ENCODE measurements around the gene LARGE1. TPM values are rescaled to one million over a fixed set of nuclear protein-coding genes. Genes with fewer than 3 reads are reported as not detected.

Gene LARGE1
- total and polyA plus RNA-seq, 4 donors = 25.6 to 45.6 (median 37.6) TPM

DNA sequence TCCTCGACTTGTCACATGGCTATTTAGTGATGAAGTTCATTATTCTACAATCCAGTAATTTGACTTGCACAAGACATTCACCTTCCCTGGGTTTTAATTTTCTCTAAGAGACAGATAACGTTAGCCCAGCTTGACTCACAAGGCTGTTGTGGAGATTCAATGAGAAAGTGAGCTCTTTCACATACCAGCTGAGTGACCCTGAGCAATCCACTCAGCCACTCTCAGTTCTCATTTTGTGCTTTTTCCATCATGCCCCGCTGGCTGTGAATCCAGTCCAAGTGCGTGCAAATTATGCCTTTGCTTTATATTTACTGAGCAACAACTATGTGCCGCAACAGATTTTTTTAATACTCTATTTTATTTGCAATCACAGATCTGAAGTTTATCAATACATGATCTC is 176.5 kb downstream of the LARGE1 start:
- 78% methylated on average over 4 of the region's 5 CpGs for WGBS (ENCODE audit: insufficient coverage)
- no peaks in the 10 kb centered on the region for H3K27me3 ChIP-seq (ENCODE audit: control insufficient read depth, insufficient read depth, low read length)
- DNase-seq (ENCODE audit: low read depth in 4 of 6, low spot score in 6 of 6) = no peak
- H3K9me3 ChIP-seq (ENCODE audit: control insufficient read depth, insufficient read depth, low read length) = no peaks in the 10 kb centered on the region
- H3K4me3 ChIP-seq (ENCODE audit: low read depth, low read length) = no peak overlapping the region
- no peak overlapping the region for H3K27ac ChIP-seq (ENCODE audit: low read depth, low read length)
- peaks cover 10% of the 10 kb centered on the region for H3K4me1 ChIP-seq (ENCODE audit: control insufficient read depth, insufficient read depth, low read length)
- H3K36me3 ChIP-seq (ENCODE audit: control insufficient read depth, insufficient read depth, low read length) = no peaks in the 10 kb centered on the region

DNA sequence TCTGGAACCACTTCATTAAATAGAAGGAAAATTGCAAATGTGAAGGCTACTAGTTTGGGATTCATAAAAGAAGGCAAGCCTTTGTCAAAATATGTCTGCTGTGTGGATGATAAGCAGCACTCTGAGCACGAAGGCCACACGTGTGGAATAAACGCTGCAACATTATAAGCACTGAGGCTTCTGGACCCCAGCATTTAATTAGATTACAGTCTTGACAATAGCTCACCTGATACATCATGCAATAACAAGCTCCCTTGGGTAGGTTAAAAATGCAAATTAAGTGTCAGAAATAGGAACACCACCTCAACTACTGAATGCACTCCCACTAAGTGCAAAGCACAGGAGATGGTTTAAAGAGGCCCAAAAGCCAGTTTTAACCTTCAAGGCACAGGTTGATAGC is 179.3 kb downstream of the LARGE1 start:
- Histone ChIP-seq H3K9me3 (ENCODE audit: control insufficient read depth, insufficient read depth, low read length) (no peaks in the 10 kb centered on the region), H3K27ac (ENCODE audit: low read depth, low read length) (no peak overlapping the region), H3K36me3 (ENCODE audit: control insufficient read depth, insufficient read depth, low read length) (no peaks in the 10 kb centered on the region), H3K4me3 (ENCODE audit: low read depth, low read length) (no peak overlapping the region), H3K4me1 (ENCODE audit: control insufficient read depth, insufficient read depth, low read length) (peaks cover 15% of the 10 kb centered on the region), H3K27me3 (ENCODE audit: control insufficient read depth, insufficient read depth, low read length) (no peaks in the 10 kb centered on the region)
- DNase-seq (ENCODE audit: low read depth in 4 of 6, low spot score in 6 of 6) = peak in 1 of 6 donors; percentile 87
- WGBS (ENCODE audit: insufficient coverage) = no CpG with 5 or more reads among the region's 3 CpGs

GRCh38 chr22:33739516-33739915 is 180.8 kb downstream of the LARGE1 start:
- H3K4me1 ChIP-seq (ENCODE audit: control insufficient read depth, insufficient read depth, low read length) = peaks cover 10% of the 10 kb centered on the region
- no peak overlapping the region for H3K4me3 ChIP-seq (ENCODE audit: low read depth, low read length)
- DNase-seq (ENCODE audit: low read depth in 4 of 6, low spot score in 6 of 6) = peak in 1 of 6 donors; percentile 70
- H3K9me3 ChIP-seq (ENCODE audit: control insufficient read depth, insufficient read depth, low read length) = no peaks in the 10 kb centered on the region
- 65% methylated on average over 4 of the region's 4 CpGs for WGBS (ENCODE audit: insufficient coverage)
- H3K27me3 ChIP-seq (ENCODE audit: control insufficient read depth, insufficient read depth, low read length) = no peaks in the 10 kb centered on the region
- H3K36me3 ChIP-seq (ENCODE audit: control insufficient read depth, insufficient read depth, low read length) = no peaks in the 10 kb centered on the region
- H3K27ac ChIP-seq (ENCODE audit: low read depth, low read length) = no peak overlapping the region

GRCh38 chr22:33737662-33738061 is 182.6 kb downstream of the LARGE1 start:
- H3K4me3 ChIP-seq (ENCODE audit: low read depth, low read length) = no peak overlapping the region
- peak in 1 of 6 donors; percentile 28 for DNase-seq (ENCODE audit: low read depth in 4 of 6, low spot score in 6 of 6)
- no peaks in the 10 kb centered on the region for H3K27me3 ChIP-seq (ENCODE audit: control insufficient read depth, insufficient read depth, low read length)
- peaks cover 10% of the 10 kb centered on the region for H3K4me1 ChIP-seq (ENCODE audit: control insufficient read depth, insufficient read depth, low read length)
- no peak overlapping the region for H3K27ac ChIP-seq (ENCODE audit: low read depth, low read length)
- no peaks in the 10 kb centered on the region for H3K9me3 ChIP-seq (ENCODE audit: control insufficient read depth, insufficient read depth, low read length)
- no peaks in the 10 kb centered on the region for H3K36me3 ChIP-seq (ENCODE audit: control insufficient read depth, insufficient read depth, low read length)
- 30% methylated on average over 2 of the region's 3 CpGs for WGBS (ENCODE audit: insufficient coverage)

- WGBS (ENCODE audit: insufficient coverage) = no CpG with 5 or more reads among the region's 4 CpGs
- DNase-seq (ENCODE audit: low read depth in 4 of 6, low spot score in 6 of 6) = no peak
These were observed 184.3 kb downstream of the LARGE1 start for GRCh38 chr22:33735978-33736377.

GRCh38 chr22:33728847-33729246 is 191.4 kb downstream of the LARGE1 start:
- H3K27ac ChIP-seq (ENCODE audit: low read depth, low read length) = no peak overlapping the region
- DNase-seq (ENCODE audit: low read depth in 4 of 6, low spot score in 6 of 6) = no peak
- WGBS (ENCODE audit: insufficient coverage) = no CpG with 5 or more reads among the region's 2 CpGs
- no peaks in the 10 kb centered on the region for H3K27me3 ChIP-seq (ENCODE audit: control insufficient read depth, insufficient read depth, low read length)
- no peak overlapping the region for H3K4me3 ChIP-seq (ENCODE audit: low read depth, low read length)
- no peaks in the 10 kb centered on the region for H3K4me1 ChIP-seq (ENCODE audit: control insufficient read depth, insufficient read depth, low read length)
- H3K36me3 ChIP-seq (ENCODE audit: control insufficient read depth, insufficient read depth, low read length) = peaks cover 2% of the 10 kb centered on the region
- H3K9me3 ChIP-seq (ENCODE audit: control insufficient read depth, insufficient read depth, low read length) = no peaks in the 10 kb centered on the region

More at GRCh38 chr22:33735978-33736377, 184.3 kb downstream of the LARGE1 start:
- H3K27me3 ChIP-seq (ENCODE audit: control insufficient read depth, insufficient read depth, low read length) = no peaks in the 10 kb centered on the region
- H3K9me3 ChIP-seq (ENCODE audit: control insufficient read depth, insufficient read depth, low read length) = no peaks in the 10 kb centered on the region
- peaks cover 5% of the 10 kb centered on the region for H3K4me1 ChIP-seq (ENCODE audit: control insufficient read depth, insufficient read depth, low read length)
- H3K36me3 ChIP-seq (ENCODE audit: control insufficient read depth, insufficient read depth, low read length) = peaks cover 2% of the 10 kb centered on the region
- H3K4me3 ChIP-seq (ENCODE audit: low read depth, low read length) = no peak overlapping the region
- H3K27ac ChIP-seq (ENCODE audit: low read depth, low read length) = no peak overlapping the region

- WGBS (ENCODE audit: insufficient coverage) = 100% methylated on average over 2 of the region's 3 CpGs
- Histone ChIP-seq H3K36me3 (ENCODE audit: control insufficient read depth, insufficient read depth, low read length) (no peaks in the 10 kb centered on the region), H3K27me3 (ENCODE audit: control insufficient read depth, insufficient read depth, low read length) (no peaks in the 10 kb centered on the region), H3K4me3 (ENCODE audit: low read depth, low read length) (no peak overlapping the region), H3K27ac (ENCODE audit: low read depth, low read length) (no peak overlapping the region), H3K4me1 (ENCODE audit: control insufficient read depth, insufficient read depth, low read length) (no peaks in the 10 kb centered on the region), H3K9me3 (ENCODE audit: control insufficient read depth, insufficient read depth, low read length) (no peaks in the 10 kb centered on the region)
- DNase-seq (ENCODE audit: low read depth in 4 of 6, low spot score in 6 of 6) = no peak
These were observed 194.0 kb downstream of the LARGE1 start for GRCh38 chr22:33726294-33726734.

- Histone ChIP-seq H3K9me3 (ENCODE audit: control insufficient read depth, insufficient read depth, low read length) (no peaks in the 10 kb centered on the region), H3K27me3 (ENCODE audit: control insufficient read depth, insufficient read depth, low read length) (no peaks in the 10 kb centered on the region), H3K36me3 (ENCODE audit: control insufficient read depth, insufficient read depth, low read length) (no peaks in the 10 kb centered on the region), H3K4me3 (ENCODE audit: low read depth, low read length) (no peak overlapping the region), H3K4me1 (ENCODE audit: control insufficient read depth, insufficient read depth, low read length) (no peaks in the 10 kb centered on the region), H3K27ac (ENCODE audit: low read depth, low read length) (no peak overlapping the region)
- 73% methylated on average over 10 of the region's 11 CpGs for WGBS (ENCODE audit: insufficient coverage)
- no peak for DNase-seq (ENCODE audit: low read depth in 4 of 6, low spot score in 6 of 6)
These were observed 196.4 kb downstream of the LARGE1 start for GRCh38 chr22:33723915-33724314.

- Histone ChIP-seq H3K27ac (ENCODE audit: low read depth, low read length) (no peak overlapping the region), H3K4me3 (ENCODE audit: low read depth, low read length) (no peak overlapping the region), H3K27me3 (ENCODE audit: control insufficient read depth, insufficient read depth, low read length) (no peaks in the 10 kb centered on the region), H3K9me3 (ENCODE audit: control insufficient read depth, insufficient read depth, low read length) (no peaks in the 10 kb centered on the region), H3K4me1 (ENCODE audit: control insufficient read depth, insufficient read depth, low read length) (no peaks in the 10 kb centered on the region), H3K36me3 (ENCODE audit: control insufficient read depth, insufficient read depth, low read length) (no peaks in the 10 kb centered on the region)
- 72% methylated on average over 7 of the region's 9 CpGs for WGBS (ENCODE audit: insufficient coverage)
- DNase-seq (ENCODE audit: low read depth in 4 of 6, low spot score in 6 of 6) = no peak
These were observed 197.5 kb downstream of the LARGE1 start for GRCh38 chr22:33722816-33723215.

- H3K27me3 ChIP-seq (ENCODE audit: control insufficient read depth, insufficient read depth, low read length) = no peaks in the 10 kb centered on the region
- H3K4me1 ChIP-seq (ENCODE audit: control insufficient read depth, insufficient read depth, low read length) = no peaks in the 10 kb centered on the region
- no peak for DNase-seq (ENCODE audit: low read depth in 4 of 6, low spot score in 6 of 6)
- WGBS (ENCODE audit: insufficient coverage) = 95% methylated on average over 5 of the region's 9 CpGs
- no peak overlapping the region for H3K4me3 ChIP-seq (ENCODE audit: low read depth, low read length)
- no peaks in the 10 kb centered on the region for H3K36me3 ChIP-seq (ENCODE audit: control insufficient read depth, insufficient read depth, low read length)
- no peaks in the 10 kb centered on the region for H3K9me3 ChIP-seq (ENCODE audit: control insufficient read depth, insufficient read depth, low read length)
- H3K27ac ChIP-seq (ENCODE audit: low read depth, low read length) = no peak overlapping the region
These were observed 200.0 kb downstream of the LARGE1 start for GRCh38 chr22:33720166-33720878.

Measured in spinal cord (tissue), 10 donors.